Activated CD8-positive, alpha-beta memory T cell treated with anti-CD3 and anti-CD28 coated beads, Interleukin-2, amount 50 U/mL, for 1 hour (primary cell): ENCODE results near the gene TVP23B.
"Not testable (repeated sequence)": the region's sequence is repeated elsewhere in the genome, so short reads cannot be mapped to it uniquely, and the experiment has no call there.

Source experiments
- DNase-seq: peaks from one replicate; pipeline ENCODE4 v3.0.0-alpha.2; 2020; ENCODE audit errors: extremely low read depth

The TVP23B gene

GRCh38 chr17:18791402-18791801 is 10.4 kb downstream of the TVP23B start:
- not testable (repeated sequence) for DNase-seq

GRCh38 chr17:18794841-18795240 is 13.9 kb downstream of the TVP23B start:
- not testable (repeated sequence) for DNase-seq

DNA sequence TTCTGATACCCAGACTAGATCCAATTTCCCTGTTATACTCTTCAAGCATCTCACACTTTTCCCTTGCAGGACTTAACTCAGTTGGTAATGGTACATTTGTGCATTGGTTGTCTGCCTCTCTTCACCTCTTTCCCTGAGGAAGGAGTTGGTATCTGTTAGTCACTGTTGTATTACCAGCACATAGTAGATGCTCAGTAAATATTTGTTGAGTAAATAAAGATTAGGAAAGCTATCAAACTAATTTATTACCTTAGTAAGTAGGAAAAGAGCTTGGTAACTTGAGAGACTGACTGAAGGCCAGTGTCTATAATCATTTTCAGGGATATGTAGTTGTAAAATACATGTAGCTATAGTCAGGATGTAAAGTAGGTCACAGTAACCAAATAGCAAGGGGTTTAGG is 15.9 kb downstream of the TVP23B start:
- not testable (repeated sequence) for DNase-seq

- DNase-seq: not testable (repeated sequence)
Observed at GRCh38 chr17:18803458-18804245, 22.7 kb downstream of the TVP23B start.

GRCh38 chr17:18815924-18816323 is 34.9 kb downstream of the TVP23B start:
- DNase-seq: not testable (repeated sequence)

GRCh38 chr17:18816489-18817371 is 35.7 kb downstream of the TVP23B start:
- DNase-seq: peak; percentile 14

DNA sequence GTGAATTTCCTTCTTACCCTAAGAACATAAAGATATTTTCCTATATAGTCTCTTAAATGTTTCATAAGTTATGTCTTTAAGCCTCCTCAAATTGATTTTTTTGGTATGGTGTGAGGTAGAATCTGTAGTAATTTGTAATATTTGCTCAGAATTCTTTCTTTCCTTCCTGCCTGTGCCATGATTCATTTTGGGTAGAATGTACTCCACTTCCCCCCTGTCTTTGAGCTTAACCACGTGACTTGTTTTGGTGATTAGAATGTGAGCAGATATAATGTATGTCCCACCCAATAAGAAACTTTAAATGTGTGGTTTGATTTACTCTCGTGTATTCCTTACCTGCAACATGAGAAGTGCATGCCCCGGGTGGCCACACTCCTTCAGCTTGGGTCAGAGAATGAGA is 40.4 kb downstream of the TVP23B start:
- not testable (repeated sequence) for DNase-seq

- DNase-seq: not testable (repeated sequence)
Observed at GRCh38 chr17:18827613-18828012, 46.6 kb downstream of the TVP23B start.

DNA sequence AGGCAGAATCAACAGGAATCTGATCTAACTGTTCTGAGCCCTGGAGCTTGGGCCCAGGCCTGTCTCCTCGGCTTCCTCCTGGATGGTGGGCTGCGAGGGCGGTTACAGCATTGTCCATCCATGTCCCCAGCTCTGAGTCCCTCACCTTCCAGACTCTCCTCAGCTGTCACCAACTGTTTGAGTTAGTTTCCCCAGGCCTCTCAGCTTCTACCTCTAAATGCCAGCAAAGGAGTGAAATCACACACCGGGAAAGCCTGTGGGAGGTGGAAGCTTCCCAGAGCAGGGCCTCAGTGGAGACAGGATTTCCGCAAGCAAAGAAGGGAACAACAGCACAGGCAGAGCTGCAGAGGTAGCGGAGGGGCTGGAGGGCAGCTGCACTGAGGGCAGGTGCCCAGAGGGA is 67.5 kb downstream of the TVP23B start:
- no peak for DNase-seq

DNA sequence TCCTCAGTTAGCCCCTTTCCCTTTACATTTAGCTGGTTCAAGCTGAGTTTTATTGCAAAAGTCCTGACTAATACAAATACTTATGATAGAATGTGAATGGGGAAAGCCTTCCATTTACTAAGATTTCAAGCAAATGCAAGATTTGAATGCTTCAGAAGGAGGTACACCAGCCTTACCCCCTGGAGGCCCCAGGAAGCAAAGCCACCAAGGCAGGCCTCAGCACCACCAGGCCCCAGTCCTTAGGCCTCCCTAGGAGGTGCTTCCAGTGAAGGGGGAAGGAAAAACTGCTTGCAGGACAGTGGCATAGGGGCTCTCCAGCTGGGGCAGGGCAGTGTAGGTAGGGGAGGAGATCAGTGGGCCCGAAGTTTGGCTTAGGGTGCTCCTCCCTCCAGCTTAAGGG is 69.7 kb downstream of the TVP23B start:
- no peak for DNase-seq

- no peak for DNase-seq
Observed at GRCh38 chr17:18851201-18851600, 70.2 kb downstream of the TVP23B start.

GRCh38 chr17:18854956-18855355 is 74.0 kb downstream of the TVP23B start:
- no peak for DNase-seq

DNA sequence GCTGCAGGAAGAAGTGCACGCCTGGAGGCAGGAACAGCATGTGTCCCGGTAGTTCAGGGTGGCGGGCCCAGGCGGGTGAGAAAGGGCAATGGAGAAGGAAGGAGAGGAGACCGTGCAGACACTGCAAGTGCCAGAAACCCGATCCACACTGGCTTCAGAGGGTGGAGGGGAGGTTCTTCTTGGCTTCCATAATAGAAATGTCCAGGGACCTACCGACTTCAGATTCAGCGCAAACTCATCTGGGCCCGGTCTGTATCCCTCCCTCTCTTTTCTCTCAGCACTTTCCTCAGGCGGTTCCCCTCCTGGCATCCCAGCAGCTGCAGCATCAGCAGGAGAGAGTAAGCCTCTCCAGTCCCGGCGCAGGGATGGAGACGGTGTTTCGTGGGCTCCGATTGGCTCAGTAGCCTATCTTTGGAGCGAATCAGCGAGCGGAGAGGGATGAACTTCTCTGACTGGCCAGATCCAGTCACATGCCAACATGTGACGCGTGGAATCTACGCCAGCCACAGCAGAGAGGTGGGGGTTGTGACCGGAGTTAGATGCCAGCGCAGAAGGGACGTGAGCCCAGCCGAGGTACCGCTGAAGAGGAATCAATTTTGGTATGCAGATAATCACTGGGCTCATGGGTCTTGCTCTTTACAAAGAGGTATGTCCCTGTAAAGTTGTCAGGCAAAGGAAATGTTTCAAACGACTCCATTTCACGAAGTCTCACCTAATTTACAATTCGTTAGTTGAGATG is 75.0 kb downstream of the TVP23B start:
- peak; percentile 65 for DNase-seq
